Neural cell (in vitro differentiated cells): ENCODE data around the gene RBMX.

Experiments used
- EP300 ChIP-seq: fragments of 450-650 bp; conservative IDR thresholded peaks from 2 replicates; pipeline ENCODE4 v1.6.1; 2014; ENCODE audit warnings: antibody characterized with exemption, mild to moderate bottlenecking, moderate library complexity; ENCODE audit not compliant: poor library complexity, severe bottlenecking
- EZH2 ChIP-seq: fragments of 200-600, 300-800 bp; shearing (Covaris generic), sonication (generic); IDR thresholded peaks from 2 replicates; pipeline ENCODE4 v1.6.1; 2014; ENCODE audit warnings: antibody characterized with exemption, low read length, borderline replicate concordance, mild to moderate bottlenecking; ENCODE audit not compliant: insufficient read depth, poor library complexity, severe bottlenecking
- MXI1 ChIP-seq: fragments of 450-650 bp; conservative IDR thresholded peaks from 2 replicates; pipeline ENCODE4 v1.6.1; 2014; ENCODE audit warnings: antibody characterized with exemption, mild to moderate bottlenecking; ENCODE audit not compliant: poor library complexity, severe bottlenecking
- POLR2AphosphoS5 ChIP-seq: IDR thresholded peaks from 2 replicates; pipeline ENCODE4 v1.6.1; 2012
- RAD21 ChIP-seq: fragments of 450-650 bp; conservative IDR thresholded peaks from 2 replicates; pipeline ENCODE4 v1.6.1; 2014; ENCODE audit warnings: antibody characterized with exemption, mild to moderate bottlenecking, moderate library complexity
- SMC3 ChIP-seq: fragments of 450-650 bp; conservative IDR thresholded peaks from 2 replicates; pipeline ENCODE4 v1.6.1; 2014; ENCODE audit warnings: antibody characterized with exemption, mild to moderate bottlenecking, moderate library complexity; ENCODE audit not compliant: poor library complexity
- TAF1 ChIP-seq: IDR thresholded peaks from 2 replicates; pipeline ENCODE4 v1.6.1; 2012; ENCODE audit warnings: low read depth
- TF ChIP-seq, protein P1 (sequence below): fragments of 450-650 bp; IDR thresholded peaks from 2 replicates; pipeline ENCODE4 v1.5.1; 2014; ENCODE audit warnings: antibody characterized with exemption, mild to moderate bottlenecking, moderate library complexity; ENCODE audit not compliant: poor library complexity, severe bottlenecking
- TF ChIP-seq, protein P2 (sequence below): IDR thresholded peaks from 2 replicates; pipeline ENCODE4 v1.6.1; 2012; ENCODE audit warnings: borderline replicate concordance

DNA sequence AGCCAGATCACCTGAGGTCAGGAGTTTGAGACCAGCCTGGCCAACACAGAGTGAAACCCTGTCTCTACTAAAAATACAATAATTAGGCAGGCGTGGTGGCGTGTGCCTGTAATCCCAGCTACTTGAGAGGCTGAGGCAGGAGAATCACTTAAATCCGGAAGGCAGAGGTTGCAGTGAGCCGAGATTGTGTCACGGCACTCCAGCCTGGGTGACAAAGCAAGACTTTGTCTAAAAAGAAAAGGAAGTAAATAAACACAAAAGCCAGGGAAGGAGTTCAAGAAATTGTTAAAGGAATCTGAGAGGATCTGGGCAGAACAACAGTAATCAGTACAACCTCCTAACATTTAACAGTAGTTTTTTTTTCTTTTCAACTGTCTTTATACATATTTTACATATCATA is 51.1 kb downstream of the RBMX start:
- TF ChIP-seq RAD21 (no peak), EZH2 (no peak), EP300 (no peak), MXI1 (no peak), SMC3 (no peak), POLR2AphosphoS5 (no peak), TAF1 (no peak)
- TF ChIP-seq, protein P1, sequence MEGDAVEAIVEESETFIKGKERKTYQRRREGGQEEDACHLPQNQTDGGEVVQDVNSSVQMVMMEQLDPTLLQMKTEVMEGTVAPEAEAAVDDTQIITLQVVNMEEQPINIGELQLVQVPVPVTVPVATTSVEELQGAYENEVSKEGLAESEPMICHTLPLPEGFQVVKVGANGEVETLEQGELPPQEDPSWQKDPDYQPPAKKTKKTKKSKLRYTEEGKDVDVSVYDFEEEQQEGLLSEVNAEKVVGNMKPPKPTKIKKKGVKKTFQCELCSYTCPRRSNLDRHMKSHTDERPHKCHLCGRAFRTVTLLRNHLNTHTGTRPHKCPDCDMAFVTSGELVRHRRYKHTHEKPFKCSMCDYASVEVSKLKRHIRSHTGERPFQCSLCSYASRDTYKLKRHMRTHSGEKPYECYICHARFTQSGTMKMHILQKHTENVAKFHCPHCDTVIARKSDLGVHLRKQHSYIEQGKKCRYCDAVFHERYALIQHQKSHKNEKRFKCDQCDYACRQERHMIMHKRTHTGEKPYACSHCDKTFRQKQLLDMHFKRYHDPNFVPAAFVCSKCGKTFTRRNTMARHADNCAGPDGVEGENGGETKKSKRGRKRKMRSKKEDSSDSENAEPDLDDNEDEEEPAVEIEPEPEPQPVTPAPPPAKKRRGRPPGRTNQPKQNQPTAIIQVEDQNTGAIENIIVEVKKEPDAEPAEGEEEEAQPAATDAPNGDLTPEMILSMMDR = no peak
- TF ChIP-seq, protein P2, sequence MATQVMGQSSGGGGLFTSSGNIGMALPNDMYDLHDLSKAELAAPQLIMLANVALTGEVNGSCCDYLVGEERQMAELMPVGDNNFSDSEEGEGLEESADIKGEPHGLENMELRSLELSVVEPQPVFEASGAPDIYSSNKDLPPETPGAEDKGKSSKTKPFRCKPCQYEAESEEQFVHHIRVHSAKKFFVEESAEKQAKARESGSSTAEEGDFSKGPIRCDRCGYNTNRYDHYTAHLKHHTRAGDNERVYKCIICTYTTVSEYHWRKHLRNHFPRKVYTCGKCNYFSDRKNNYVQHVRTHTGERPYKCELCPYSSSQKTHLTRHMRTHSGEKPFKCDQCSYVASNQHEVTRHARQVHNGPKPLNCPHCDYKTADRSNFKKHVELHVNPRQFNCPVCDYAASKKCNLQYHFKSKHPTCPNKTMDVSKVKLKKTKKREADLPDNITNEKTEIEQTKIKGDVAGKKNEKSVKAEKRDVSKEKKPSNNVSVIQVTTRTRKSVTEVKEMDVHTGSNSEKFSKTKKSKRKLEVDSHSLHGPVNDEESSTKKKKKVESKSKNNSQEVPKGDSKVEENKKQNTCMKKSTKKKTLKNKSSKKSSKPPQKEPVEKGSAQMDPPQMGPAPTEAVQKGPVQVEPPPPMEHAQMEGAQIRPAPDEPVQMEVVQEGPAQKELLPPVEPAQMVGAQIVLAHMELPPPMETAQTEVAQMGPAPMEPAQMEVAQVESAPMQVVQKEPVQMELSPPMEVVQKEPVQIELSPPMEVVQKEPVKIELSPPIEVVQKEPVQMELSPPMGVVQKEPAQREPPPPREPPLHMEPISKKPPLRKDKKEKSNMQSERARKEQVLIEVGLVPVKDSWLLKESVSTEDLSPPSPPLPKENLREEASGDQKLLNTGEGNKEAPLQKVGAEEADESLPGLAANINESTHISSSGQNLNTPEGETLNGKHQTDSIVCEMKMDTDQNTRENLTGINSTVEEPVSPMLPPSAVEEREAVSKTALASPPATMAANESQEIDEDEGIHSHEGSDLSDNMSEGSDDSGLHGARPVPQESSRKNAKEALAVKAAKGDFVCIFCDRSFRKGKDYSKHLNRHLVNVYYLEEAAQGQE = no peak
